ENCODE measurements around the gene ZFHX2. TPM values are rescaled to one million over a fixed set of nuclear protein-coding genes. Genes with fewer than 3 reads are reported as not detected.
"Not testable (repeated sequence)": the region's sequence is repeated elsewhere in the genome, so short reads cannot be mapped to it uniquely, and the experiment has no call there.

Gene ZFHX2
- total and polyA plus RNA-seq, 7 experiments from 2014 or later = 0.45 to 2.6 (median 0.49) TPM; not detected in 2

- ATAC-seq (peak; percentile 85), DNase-seq (peak in 6 of 9 donors; percentile 20 to 53 (median 34))
- Histone ChIP-seq H3K4me3 (ENCODE audit: low read length) (no peak overlapping the region), H3K27me3 (ENCODE audit: control insufficient read depth in 2 of 2, insufficient read depth in 2 of 2, low read length in 2 of 2) (no peaks in the 10 kb centered on the region), H3K36me3 (ENCODE audit: control insufficient read depth in 2 of 3, insufficient read depth in 3 of 3, low read length in 3 of 3) (no peaks in the 10 kb centered on the region), H3K9me3 (ENCODE audit: control insufficient read depth in 2 of 3, low read length in 3 of 3) (no peaks in the 10 kb centered on the region), H3K4me1 (ENCODE audit: control insufficient read depth in 2 of 2, insufficient read depth in 2 of 2, low read length in 2 of 2) (no peaks in the 10 kb centered on the region), H3K27ac (ENCODE audit: low read depth, low read length) (no peak overlapping the region)
- Mint-ChIP-seq H3K9me3 (no peaks in the 10 kb centered on the region), H3K27me3 (no peaks in the 10 kb centered on the region), H3K27ac (peak overlapping the region in 1 of 9 donors; percentile 83), H3K36me3 (no peaks in the 10 kb centered on the region), H3K4me3 (no peak overlapping the region), H3K4me1 (peaks cover 0 to 6% (median 0%) of the 10 kb centered on the region in 7 donors)
- ChIA-PET POLR2A (interaction anchor here (0.6 to 1.0 kb wide), 2 partner anchors 49 to 224 kb away, joined by 3 read pairs; no protein-coding TSS in a partner anchor), CTCF (interaction anchor here (0.6 to 6.3 kb wide), 4 partner anchors 20 to 272 kb away, joined by 4 to 43 read pairs (median 17); no protein-coding TSS in a partner anchor)
- intact Hi-C loops (cut with micrococcal nuclease) = loop anchor here (1.0 kb wide), 4 partner anchors 12 to 61 kb away; partner anchors contain the start of gene ZFHX2 (in 1 of the 2)
These were observed 12.1 kb downstream of the ZFHX2 start for GRCh38 chr14:23539248-23540140.

GRCh38 chr14:23538785-23539184 lies 12.8 kb downstream of the ZFHX2 start:
- intact Hi-C loops (cut with micrococcal nuclease) = loop anchor here (1.0 kb wide), 4 partner anchors 13 to 60 kb away; partner anchors contain the start of gene ZFHX2 (in 1 of the 2)
- no peak overlapping the region for H3K4me3 ChIP-seq (ENCODE audit: low read length)
- H3K36me3 Mint-ChIP-seq = no peaks in the 10 kb centered on the region
- no peaks in the 10 kb centered on the region for H3K27me3 Mint-ChIP-seq
- DNase-seq (no peak), ATAC-seq (no peak)
- H3K27ac ChIP-seq (ENCODE audit: low read depth, low read length) = no peak overlapping the region
- no peaks in the 10 kb centered on the region for H3K4me1 ChIP-seq (ENCODE audit: control insufficient read depth in 2 of 2, insufficient read depth in 2 of 2, low read length in 2 of 2)
- H3K27ac Mint-ChIP-seq = peak overlapping the region in 1 of 9 donors; percentile 16
- ChIA-PET CTCF (interaction anchor here (3.9 to 6.3 kb wide), 2 partner anchors 21 to 61 kb away, joined by 25 to 43 read pairs; no protein-coding TSS in a partner anchor), POLR2A (interaction anchor here (1.0 kb wide), 1 partner anchor 50 kb away, joined by 3 read pairs; no protein-coding TSS in a partner anchor)
- no peaks in the 10 kb centered on the region for H3K27me3 ChIP-seq (ENCODE audit: control insufficient read depth in 2 of 2, insufficient read depth in 2 of 2, low read length in 2 of 2)
- no peaks in the 10 kb centered on the region for H3K36me3 ChIP-seq (ENCODE audit: control insufficient read depth in 2 of 3, insufficient read depth in 3 of 3, low read length in 3 of 3)
- H3K4me3 Mint-ChIP-seq = no peak overlapping the region
- peaks cover 0 to 6% (median 0%) of the 10 kb centered on the region in 7 donors for H3K4me1 Mint-ChIP-seq
- H3K9me3 ChIP-seq (ENCODE audit: control insufficient read depth in 2 of 3, low read length in 3 of 3) = no peaks in the 10 kb centered on the region
- no peaks in the 10 kb centered on the region for H3K9me3 Mint-ChIP-seq

GRCh38 chr14:23538050-23538718 lies 13.4 kb downstream of the ZFHX2 start:
- Histone ChIP-seq H3K9me3 (ENCODE audit: control insufficient read depth in 2 of 3, low read length in 3 of 3) (no peaks in the 10 kb centered on the region), H3K4me3 (ENCODE audit: low read length) (no peak overlapping the region), H3K27me3 (ENCODE audit: control insufficient read depth in 2 of 2, insufficient read depth in 2 of 2, low read length in 2 of 2) (no peaks in the 10 kb centered on the region), H3K36me3 (ENCODE audit: control insufficient read depth in 2 of 3, insufficient read depth in 3 of 3, low read length in 3 of 3) (no peaks in the 10 kb centered on the region), H3K4me1 (ENCODE audit: control insufficient read depth in 2 of 2, insufficient read depth in 2 of 2, low read length in 2 of 2) (no peaks in the 10 kb centered on the region), H3K27ac (ENCODE audit: low read depth, low read length) (no peak overlapping the region)
- intact Hi-C loops (cut with micrococcal nuclease) = no loop called here
- Mint-ChIP-seq H3K27ac (peak overlapping the region in 1 of 9 donors; percentile 1), H3K27me3 (no peaks in the 10 kb centered on the region), H3K4me1 (peaks cover 0 to 6% (median 0%) of the 10 kb centered on the region in 7 donors), H3K4me3 (no peak overlapping the region), H3K36me3 (no peaks in the 10 kb centered on the region), H3K9me3 (no peaks in the 10 kb centered on the region)
- DNase-seq (no peak), ATAC-seq (no peak)
- ChIA-PET CTCF (interaction anchor here (2.1 to 6.3 kb wide), 3 partner anchors 22 to 61 kb away, joined by 5 to 43 read pairs (median 25); no protein-coding TSS in a partner anchor), POLR2A (no interaction called here)

DNA sequence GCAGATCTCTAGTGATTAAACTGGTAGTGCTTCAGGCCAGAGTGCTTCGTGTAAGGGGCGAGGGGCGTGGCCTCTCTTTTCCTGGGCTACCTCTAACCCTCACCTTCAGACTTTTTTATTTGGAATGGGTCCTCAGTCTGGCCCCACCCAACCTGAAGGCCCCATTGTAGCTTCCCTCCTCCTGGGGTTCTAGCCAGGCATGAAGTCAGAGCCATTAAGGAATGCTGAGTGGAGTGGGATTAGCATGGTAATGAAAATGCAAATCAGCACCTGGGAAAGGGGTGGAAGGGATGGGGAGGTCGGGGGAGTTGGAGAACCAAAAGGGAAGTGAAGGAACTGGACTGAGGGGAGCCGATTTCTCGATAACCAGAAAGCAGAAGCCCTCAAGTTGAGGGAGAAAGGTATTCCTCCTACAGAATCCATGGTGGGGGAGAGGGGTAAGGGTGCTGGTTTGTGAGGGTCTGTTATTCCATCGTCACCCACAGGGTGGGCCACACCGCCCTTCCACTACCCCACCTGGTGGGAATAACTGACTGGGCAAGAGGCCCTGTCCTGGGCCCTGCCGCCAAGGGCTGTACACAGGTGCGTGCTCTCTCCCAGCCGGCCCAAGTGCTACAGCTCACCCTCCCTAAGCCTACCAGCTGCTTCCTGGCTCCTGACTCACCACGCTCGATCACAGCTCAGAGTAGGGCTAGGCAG lies 14.1 kb downstream of the ZFHX2 start:
- ATAC-seq (no peak), DNase-seq (no peak)
- H3K9me3 ChIP-seq (ENCODE audit: control insufficient read depth in 2 of 3, low read length in 3 of 3) = no peaks in the 10 kb centered on the region
- no peak overlapping the region for H3K27ac ChIP-seq (ENCODE audit: low read depth, low read length)
- H3K4me3 ChIP-seq (ENCODE audit: low read length) = no peak overlapping the region
- H3K36me3 ChIP-seq (ENCODE audit: control insufficient read depth in 2 of 3, insufficient read depth in 3 of 3, low read length in 3 of 3) = no peaks in the 10 kb centered on the region
- ChIA-PET CTCF (interaction anchor here (2.1 to 6.3 kb wide), 3 partner anchors 22 to 60 kb away, joined by 5 to 43 read pairs (median 25); no protein-coding TSS in a partner anchor), POLR2A (no interaction called here)
- no peak overlapping the region for H3K4me3 Mint-ChIP-seq
- H3K9me3 Mint-ChIP-seq = no peaks in the 10 kb centered on the region
- peaks cover 0 to 6% (median 0%) of the 10 kb centered on the region in 7 donors for H3K4me1 Mint-ChIP-seq
- H3K36me3 Mint-ChIP-seq = no peaks in the 10 kb centered on the region
- H3K27me3 Mint-ChIP-seq = no peaks in the 10 kb centered on the region
- H3K4me1 ChIP-seq (ENCODE audit: control insufficient read depth in 2 of 2, insufficient read depth in 2 of 2, low read length in 2 of 2) = no peaks in the 10 kb centered on the region
- H3K27me3 ChIP-seq (ENCODE audit: control insufficient read depth in 2 of 2, insufficient read depth in 2 of 2, low read length in 2 of 2) = no peaks in the 10 kb centered on the region
- peak overlapping the region in 1 of 9 donors; percentile 38 for H3K27ac Mint-ChIP-seq
- intact Hi-C loops (cut with micrococcal nuclease) = no loop called here

- H3K4me1 ChIP-seq (ENCODE audit: control insufficient read depth in 2 of 2, insufficient read depth in 2 of 2, low read length in 2 of 2); H3K9me3 Mint-ChIP-seq; ATAC-seq; H3K27ac Mint-ChIP-seq; DNase-seq; H3K4me3 ChIP-seq (ENCODE audit: low read length); H3K27ac ChIP-seq (ENCODE audit: low read depth, low read length); H3K4me1 Mint-ChIP-seq; H3K4me3 Mint-ChIP-seq; H3K27me3 ChIP-seq (ENCODE audit: control insufficient read depth in 2 of 2, insufficient read depth in 2 of 2, low read length in 2 of 2); H3K36me3 ChIP-seq (ENCODE audit: control insufficient read depth in 2 of 3, insufficient read depth in 3 of 3, low read length in 3 of 3); H3K9me3 ChIP-seq (ENCODE audit: control insufficient read depth in 2 of 3, low read length in 3 of 3); POLR2A ChIA-PET; H3K27me3 Mint-ChIP-seq; intact Hi-C loops (cut with micrococcal nuclease); H3K36me3 Mint-ChIP-seq: not testable (repeated sequence)
- CTCF ChIA-PET = interaction anchor here (0.6 to 3.9 kb wide), 5 partner anchors 23 to 545 kb away, joined by 3 to 25 read pairs (median 4); no protein-coding TSS in a partner anchor
These were observed 14.7 kb downstream of the ZFHX2 start for GRCh38 chr14:23536906-23537305.

DNA sequence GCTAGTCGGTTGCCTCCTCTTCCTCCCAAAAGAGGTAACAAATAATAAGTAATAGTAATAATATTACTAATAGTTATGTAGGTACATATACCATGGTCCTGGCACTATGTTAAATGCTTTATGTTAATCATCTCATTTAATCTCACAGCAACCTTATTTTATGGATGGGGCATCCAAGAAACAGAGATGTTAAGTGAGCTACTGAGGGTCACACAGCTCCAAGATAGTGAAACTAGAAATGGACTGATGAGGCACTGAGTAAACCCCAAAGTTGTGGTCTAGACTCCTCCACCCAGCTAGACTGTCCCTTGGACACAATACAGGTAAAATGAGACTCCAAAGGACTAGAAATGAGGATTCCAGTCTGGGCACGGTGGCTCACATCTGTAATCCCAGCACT lies 15.1 kb downstream of the ZFHX2 start:
- H3K9me3 ChIP-seq (ENCODE audit: control insufficient read depth in 2 of 3, low read length in 3 of 3) = no peaks in the 10 kb centered on the region
- no peaks in the 10 kb centered on the region for H3K27me3 ChIP-seq (ENCODE audit: control insufficient read depth in 2 of 2, insufficient read depth in 2 of 2, low read length in 2 of 2)
- ChIA-PET POLR2A (no interaction called here), CTCF (interaction anchor here (0.6 to 2.1 kb wide), 4 partner anchors 25 to 544 kb away, joined by 3 to 5 read pairs (median 4); no protein-coding TSS in a partner anchor)
- no peaks in the 10 kb centered on the region for H3K36me3 ChIP-seq (ENCODE audit: control insufficient read depth in 2 of 3, insufficient read depth in 3 of 3, low read length in 3 of 3)
- intact Hi-C loops (cut with micrococcal nuclease) = no loop called here
- no peaks in the 10 kb centered on the region for H3K36me3 Mint-ChIP-seq
- no peak overlapping the region for H3K4me3 Mint-ChIP-seq
- H3K4me1 ChIP-seq (ENCODE audit: control insufficient read depth in 2 of 2, insufficient read depth in 2 of 2, low read length in 2 of 2) = no peaks in the 10 kb centered on the region
- H3K4me1 Mint-ChIP-seq = peaks cover 0 to 6% (median 0%) of the 10 kb centered on the region in 7 donors
- ATAC-seq (no peak), DNase-seq (no peak)
- no peak overlapping the region for H3K27ac Mint-ChIP-seq
- no peak overlapping the region for H3K4me3 ChIP-seq (ENCODE audit: low read length)
- no peak overlapping the region for H3K27ac ChIP-seq (ENCODE audit: low read depth, low read length)
- no peaks in the 10 kb centered on the region for H3K9me3 Mint-ChIP-seq
- H3K27me3 Mint-ChIP-seq = no peaks in the 10 kb centered on the region

Data from naive thymus-derived CD4-positive, alpha-beta T cell (primary cell).